Measurements from ENCODE around the gene MMP26. TPM values are rescaled to one million over a fixed set of nuclear protein-coding genes. Genes with fewer than 3 reads are reported as not detected.

The MMP26 gene
- total and polyA plus RNA-seq, 9 donors = not detected

DNA sequence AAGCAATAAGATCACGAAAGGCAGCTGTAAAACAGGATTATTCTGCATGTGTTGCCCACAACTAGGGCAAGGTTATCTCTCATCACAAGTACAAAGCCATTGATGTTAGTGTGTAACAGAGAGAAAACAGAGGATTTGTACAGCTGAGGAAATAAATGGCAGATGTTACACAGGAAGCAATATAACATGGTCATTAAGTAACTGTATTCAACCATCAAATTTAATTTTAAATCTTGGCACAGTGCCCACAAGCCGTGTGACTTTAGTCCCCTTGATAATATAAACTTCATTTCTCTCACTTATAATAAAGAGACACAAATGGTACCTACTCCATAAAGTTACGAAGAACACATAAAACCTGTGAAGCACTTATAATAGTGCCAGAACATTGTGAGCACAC is 24.2 kb upstream of the MMP26 start:
- Histone ChIP-seq H3K27me3 (ENCODE audit: control insufficient read depth, insufficient read depth, low read length) (no peaks in the 10 kb centered on the region), H3K36me3 (ENCODE audit: control insufficient read depth, insufficient read depth, low read length) (no peaks in the 10 kb centered on the region), H3K9me3 (replicated peaks; ENCODE audit: control insufficient read depth, low read depth, low read length) (no peaks in the 10 kb centered on the region), H3K4me3 (ENCODE audit: low read length) (no peak overlapping the region), H3K27ac (ENCODE audit: low read length) (no peak overlapping the region), H3K4me1 (ENCODE audit: control insufficient read depth, insufficient read depth, low read length) (no peaks in the 10 kb centered on the region)
- no CpG with 5 or more reads among the region's 3 CpGs for WGBS (ENCODE audit: insufficient coverage)
- DNase-seq = no peak

GRCh38 chr11:4682623-4683419 is 21.8 kb upstream of the MMP26 start:
- H3K4me1 ChIP-seq (ENCODE audit: control insufficient read depth, insufficient read depth, low read length) = no peaks in the 10 kb centered on the region
- no peaks in the 10 kb centered on the region for H3K9me3 ChIP-seq (replicated peaks; ENCODE audit: control insufficient read depth, low read depth, low read length)
- no peaks in the 10 kb centered on the region for H3K36me3 ChIP-seq (ENCODE audit: control insufficient read depth, insufficient read depth, low read length)
- H3K4me3 ChIP-seq (ENCODE audit: low read length) = no peak overlapping the region
- no peak for DNase-seq
- no peaks in the 10 kb centered on the region for H3K27me3 ChIP-seq (ENCODE audit: control insufficient read depth, insufficient read depth, low read length)
- WGBS (ENCODE audit: insufficient coverage) = no CpG with 5 or more reads among the region's 2 CpGs
- no peak overlapping the region for H3K27ac ChIP-seq (ENCODE audit: low read length)

DNA sequence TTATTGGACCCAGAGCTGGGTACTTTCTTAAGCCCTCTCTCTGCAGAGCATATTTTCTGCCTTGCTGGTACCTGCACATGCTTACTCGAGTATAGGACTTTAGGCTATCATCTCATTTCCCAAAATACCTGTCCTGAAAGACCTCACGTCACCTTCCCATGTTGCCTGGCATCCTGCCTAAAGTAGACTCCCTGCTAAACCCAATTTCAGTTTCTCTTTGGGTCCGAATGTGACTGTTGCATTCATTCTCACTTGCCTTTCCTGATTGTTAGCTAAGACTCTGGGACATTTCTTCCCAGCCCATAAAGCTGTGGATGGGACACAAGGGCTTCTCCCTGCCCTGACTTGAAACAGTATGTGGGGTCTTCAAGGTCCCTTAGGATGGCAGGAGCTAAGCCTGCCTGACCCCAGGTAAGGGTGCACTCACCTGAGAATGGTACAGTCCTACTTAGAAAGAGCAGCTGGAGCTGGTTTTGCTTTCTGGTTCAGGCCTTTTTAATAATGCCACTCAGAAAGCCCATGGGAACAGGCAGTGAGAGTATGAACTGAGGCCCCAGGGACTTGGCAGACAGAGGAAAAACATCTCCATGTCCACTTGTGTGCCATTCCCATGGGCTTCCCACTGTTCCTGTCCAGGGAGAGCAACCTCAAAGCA is 19.8 kb upstream of the MMP26 start:
- Histone ChIP-seq H3K36me3 (ENCODE audit: control insufficient read depth, insufficient read depth, low read length) (no peaks in the 10 kb centered on the region), H3K4me3 (ENCODE audit: low read length) (no peak overlapping the region), H3K27ac (ENCODE audit: low read length) (no peak overlapping the region), H3K4me1 (ENCODE audit: control insufficient read depth, insufficient read depth, low read length) (no peaks in the 10 kb centered on the region), H3K9me3 (replicated peaks; ENCODE audit: control insufficient read depth, low read depth, low read length) (no peaks in the 10 kb centered on the region), H3K27me3 (ENCODE audit: control insufficient read depth, insufficient read depth, low read length) (no peaks in the 10 kb centered on the region)
- 59% methylated on average over 2 of the region's 3 CpGs for WGBS (ENCODE audit: insufficient coverage)
- DNase-seq = no peak

GRCh38 chr11:4695442-4695841 is 9.1 kb upstream of the MMP26 start:
- H3K36me3 ChIP-seq (ENCODE audit: control insufficient read depth, insufficient read depth, low read length) = no peaks in the 10 kb centered on the region
- whole genome bisulfite sequencing (ENCODE audit: insufficient coverage) = 43% methylated on average over 1 of the region's 1 CpG
- no peaks in the 10 kb centered on the region for H3K9me3 ChIP-seq (replicated peaks; ENCODE audit: control insufficient read depth, low read depth, low read length)
- no peaks in the 10 kb centered on the region for H3K4me1 ChIP-seq (ENCODE audit: control insufficient read depth, insufficient read depth, low read length)
- H3K27ac ChIP-seq (ENCODE audit: low read length) = no peak overlapping the region
- DNase-seq = no peak
- H3K27me3 ChIP-seq (ENCODE audit: control insufficient read depth, insufficient read depth, low read length) = no peaks in the 10 kb centered on the region
- no peak overlapping the region for H3K4me3 ChIP-seq (ENCODE audit: low read length)

GRCh38 chr11:4697585-4697984 is 7.0 kb upstream of the MMP26 start, which contains the start of gene OR51E2:
TSS of gene OR51E2 (minus strand) at chr11:4697853. CDS start at chr11:4682711, 15,142 bp downstream.
- Histone ChIP-seq H3K4me3 (ENCODE audit: low read length) (no peak within 1 kb of the TSS), H3K27ac (ENCODE audit: low read length) (no peak within 1 kb of the TSS), H3K9me3 (replicated peaks; ENCODE audit: control insufficient read depth, low read depth, low read length) (no peaks in the 10 kb centered on the region), H3K4me1 (ENCODE audit: control insufficient read depth, insufficient read depth, low read length) (no peaks in the 10 kb centered on the region), H3K27me3 (ENCODE audit: control insufficient read depth, insufficient read depth, low read length) (no peaks in the 10 kb centered on the region), H3K36me3 (ENCODE audit: control insufficient read depth, insufficient read depth, low read length) (no peaks in the 10 kb centered on the region)
- peak; percentile 27 for DNase-seq
- WGBS (ENCODE audit: insufficient coverage) = no CpG with 5 or more reads among the region's 3 CpGs

DNA sequence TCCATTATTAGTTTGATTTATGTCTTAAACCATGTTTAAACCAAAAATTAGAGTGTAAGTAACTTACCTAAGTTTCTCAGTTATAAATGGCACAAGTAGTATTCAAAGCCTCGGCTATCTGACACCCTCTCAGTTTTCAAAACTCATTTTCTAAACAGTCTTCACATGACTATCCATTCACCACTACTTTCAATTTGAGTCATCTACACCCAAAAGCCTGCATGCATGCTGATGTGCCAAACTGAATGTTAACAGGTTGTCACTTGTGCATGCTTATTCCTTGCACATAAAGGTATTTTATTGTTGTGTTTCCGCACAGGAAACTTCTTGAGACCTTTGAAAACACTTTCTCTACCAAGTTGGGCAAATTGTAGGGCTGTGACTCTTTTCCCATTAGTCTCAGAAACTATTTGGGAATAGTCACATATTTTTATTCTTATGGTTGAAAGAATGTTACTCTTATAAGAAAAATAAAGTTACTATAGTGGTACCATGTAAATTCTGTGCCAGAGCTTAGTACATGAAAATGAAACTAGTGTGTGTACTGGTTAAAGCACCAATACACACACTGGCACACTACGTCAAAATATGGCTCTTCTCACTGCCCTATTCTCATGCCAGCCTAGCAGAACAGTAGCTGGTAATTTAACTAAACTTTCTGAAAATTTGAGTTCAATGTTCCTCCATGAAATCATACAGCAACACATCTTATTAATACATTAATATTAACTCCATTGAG is 4.7 kb upstream of the MMP26 start:
- peaks cover 5% of the 10 kb centered on the region for H3K4me1 ChIP-seq (ENCODE audit: control insufficient read depth, insufficient read depth, low read length)
- DNase-seq = no peak
- 67% methylated on average over 1 of the region's 3 CpGs for WGBS (ENCODE audit: insufficient coverage)
- H3K36me3 ChIP-seq (ENCODE audit: control insufficient read depth, insufficient read depth, low read length) = no peaks in the 10 kb centered on the region
- no peak overlapping the region for H3K4me3 ChIP-seq (ENCODE audit: low read length)
- H3K27me3 ChIP-seq (ENCODE audit: control insufficient read depth, insufficient read depth, low read length) = no peaks in the 10 kb centered on the region
- no peak overlapping the region for H3K27ac ChIP-seq (ENCODE audit: low read length)
- H3K9me3 ChIP-seq (replicated peaks; ENCODE audit: control insufficient read depth, low read depth, low read length) = no peaks in the 10 kb centered on the region

GRCh38 chr11:4700436-4700820 is 4.2 kb upstream of the MMP26 start:
- Histone ChIP-seq H3K27me3 (ENCODE audit: control insufficient read depth, insufficient read depth, low read length) (no peaks in the 10 kb centered on the region), H3K4me1 (ENCODE audit: control insufficient read depth, insufficient read depth, low read length) (peaks cover 5% of the 10 kb centered on the region), H3K9me3 (replicated peaks; ENCODE audit: control insufficient read depth, low read depth, low read length) (no peaks in the 10 kb centered on the region), H3K4me3 (ENCODE audit: low read length) (no peak overlapping the region), H3K36me3 (ENCODE audit: control insufficient read depth, insufficient read depth, low read length) (no peaks in the 10 kb centered on the region), H3K27ac (ENCODE audit: low read length) (no peak overlapping the region)
- WGBS (ENCODE audit: insufficient coverage) = no CpG with 5 or more reads among the region's 1 CpG
- no peak for DNase-seq

- no peaks in the 10 kb centered on the region for H3K9me3 ChIP-seq (replicated peaks; ENCODE audit: control insufficient read depth, low read depth, low read length)
- DNase-seq = no peak
- peaks cover 5% of the 10 kb centered on the region for H3K4me1 ChIP-seq (ENCODE audit: control insufficient read depth, insufficient read depth, low read length)
- H3K27ac ChIP-seq (ENCODE audit: low read length) = peak overlapping the region; percentile 16
- H3K4me3 ChIP-seq (ENCODE audit: low read length) = no peak overlapping the region
- no peaks in the 10 kb centered on the region for H3K36me3 ChIP-seq (ENCODE audit: control insufficient read depth, insufficient read depth, low read length)
- H3K27me3 ChIP-seq (ENCODE audit: control insufficient read depth, insufficient read depth, low read length) = no peaks in the 10 kb centered on the region
- no CpG with 5 or more reads among the region's 8 CpGs for WGBS (ENCODE audit: insufficient coverage)
Measured at GRCh38 chr11:4704790-4705334, 278 bp downstream of the MMP26 start.

- no CpG with 5 or more reads among the region's 1 CpG for WGBS (ENCODE audit: insufficient coverage)
- H3K9me3 ChIP-seq (replicated peaks; ENCODE audit: control insufficient read depth, low read depth, low read length) = no peaks in the 10 kb centered on the region
- no peaks in the 10 kb centered on the region for H3K27me3 ChIP-seq (ENCODE audit: control insufficient read depth, insufficient read depth, low read length)
- H3K4me1 ChIP-seq (ENCODE audit: control insufficient read depth, insufficient read depth, low read length) = no peaks in the 10 kb centered on the region
- DNase-seq = no peak
- H3K36me3 ChIP-seq (ENCODE audit: control insufficient read depth, insufficient read depth, low read length) = no peaks in the 10 kb centered on the region
- no peak overlapping the region for H3K27ac ChIP-seq (ENCODE audit: low read length)
- no peak overlapping the region for H3K4me3 ChIP-seq (ENCODE audit: low read length)
Measured at GRCh38 chr11:4713241-4713640, 8.7 kb downstream of the MMP26 start.

GRCh38 chr11:4714300-4714699 is 9.7 kb downstream of the MMP26 start:
- Histone ChIP-seq H3K4me3 (ENCODE audit: low read length) (no peak overlapping the region), H3K36me3 (ENCODE audit: control insufficient read depth, insufficient read depth, low read length) (no peaks in the 10 kb centered on the region), H3K9me3 (replicated peaks; ENCODE audit: control insufficient read depth, low read depth, low read length) (no peaks in the 10 kb centered on the region), H3K27ac (ENCODE audit: low read length) (no peak overlapping the region), H3K4me1 (ENCODE audit: control insufficient read depth, insufficient read depth, low read length) (no peaks in the 10 kb centered on the region), H3K27me3 (ENCODE audit: control insufficient read depth, insufficient read depth, low read length) (no peaks in the 10 kb centered on the region)
- no peak for DNase-seq
- 57% methylated on average over 1 of the region's 5 CpGs for WGBS (ENCODE audit: insufficient coverage)
